Metanephros (tissue), 1 donor: ENCODE results near the gene CHIC1. TPM values are rescaled to one million over a fixed set of nuclear protein-coding genes. Genes with fewer than 3 reads are reported as not detected.

Experiments
- total RNA-seq: library from RNA; depleted of rRNA; stranded (reverse); fragments of >200 nt; gene quantifications from one replicate; pipeline ENCODE4 v1.2.3, GENCODE V29; 2014

CHIC1 gene
- 10.2 TPM for total RNA-seq

GRCh38 chrX:73562984-73563737, at the start of gene CHIC1:
Gene CHIC1, plus strand, starts transcription at chrX:73563197. Its CDS starts 88 bp downstream, at chrX:73563285.

Other genes with a start within 250 kb of the CHIC1 start
- not detected for gene CDX4, start 116.1 kb upstream of the CHIC1 start, total RNA-seq